ENCODE results near the gene AMZ2.
"Not testable (repeated sequence)": the region's sequence is repeated elsewhere in the genome, so short reads cannot be mapped to it uniquely, and the experiment has no call there.

AMZ2 gene

GRCh38 chr17:68247445-68248198 lies at the start of gene AMZ2:
AMZ2 (plus strand) TSS chr17:68248043; CDS start chr17:68250188, 2,145 bp downstream.
- DNase-seq (ENCODE audit: low read depth in 2 of 2): peak; percentile 94

DNA sequence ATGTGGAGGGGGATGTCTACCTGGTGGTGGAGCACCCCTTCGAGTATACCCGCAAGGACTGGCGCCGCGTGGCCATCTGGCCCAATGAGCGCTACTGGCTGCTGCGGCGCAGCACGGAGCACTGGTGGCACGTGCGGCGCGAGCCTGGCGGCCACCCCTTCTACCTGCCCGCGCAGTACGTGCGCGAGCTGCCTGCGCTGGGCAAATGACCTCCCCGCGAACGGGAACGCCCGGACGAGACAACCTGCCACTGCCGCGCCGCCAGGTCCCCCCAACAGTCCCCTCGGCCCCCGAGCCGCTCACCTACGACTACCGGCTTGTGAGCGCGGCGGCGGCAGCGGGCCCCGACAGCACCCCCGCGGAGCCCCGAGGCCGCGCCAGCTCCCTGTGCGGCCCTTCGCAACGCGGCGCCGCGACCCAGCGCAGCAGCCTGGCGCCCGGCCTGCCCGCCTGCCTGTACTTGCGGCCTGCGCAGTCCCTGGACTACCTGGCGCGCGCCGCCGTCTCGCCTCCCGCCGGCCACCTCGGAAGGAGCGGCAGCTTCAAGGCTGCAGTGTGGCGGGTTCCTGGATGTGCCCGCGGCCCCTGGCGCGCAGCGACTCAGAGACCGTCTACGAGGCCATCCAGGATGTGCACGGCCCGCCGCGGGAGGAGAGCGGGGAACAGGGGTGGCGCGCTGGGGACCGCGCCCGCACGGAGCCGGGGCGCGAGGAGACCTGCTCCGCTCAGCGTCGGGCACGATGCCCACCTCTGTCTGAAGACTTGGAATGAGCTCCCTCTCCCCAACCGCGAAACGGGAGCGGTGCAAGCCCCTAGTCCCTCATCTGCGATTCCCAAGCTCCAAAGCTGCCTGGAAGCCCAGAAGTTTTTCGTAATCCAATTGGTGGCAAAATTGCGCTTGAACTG lies 48.7 kb upstream of the AMZ2 start:
- DNase-seq (ENCODE audit: low read depth in 2 of 2): no peak

DNA sequence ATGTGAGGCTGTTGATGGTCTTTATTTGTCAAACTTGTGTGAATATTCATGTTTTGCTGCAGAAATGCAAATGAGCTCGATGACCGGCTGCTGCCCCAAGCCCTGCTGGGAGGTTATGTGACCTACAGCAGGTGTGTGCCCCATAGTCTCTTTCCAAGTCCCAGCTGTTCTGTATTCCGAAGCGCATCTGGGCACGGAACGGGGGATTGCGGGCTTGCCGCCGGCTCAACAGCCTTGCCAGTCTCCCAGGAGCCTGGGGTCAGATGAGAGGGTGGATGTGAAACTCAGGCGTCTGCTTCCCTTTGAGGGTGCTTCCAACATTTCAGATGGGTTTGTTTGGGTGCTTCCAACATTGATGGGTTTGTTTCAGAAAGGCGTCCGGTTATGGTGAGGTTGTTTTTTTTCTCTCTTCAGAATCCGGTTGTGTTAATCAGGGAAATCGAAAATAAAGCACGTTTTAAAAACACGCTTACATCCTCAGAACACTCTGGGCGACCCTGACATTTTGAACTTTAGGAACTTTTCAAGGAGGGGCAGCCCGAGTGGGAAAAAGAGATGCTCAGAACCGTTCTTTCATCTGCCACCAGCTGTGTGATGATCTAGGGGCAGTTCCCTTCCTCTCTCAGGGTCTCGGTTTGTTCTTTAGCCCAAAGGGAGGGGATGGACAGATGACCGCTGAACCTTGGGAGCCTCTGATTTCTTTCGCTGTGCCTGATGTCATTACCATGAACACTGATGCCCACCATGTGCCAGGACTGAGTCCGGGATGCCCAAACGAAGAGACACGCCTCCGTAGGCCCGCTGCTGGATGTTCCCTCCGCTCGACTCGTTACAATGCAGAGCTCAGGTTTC lies 47.8 kb upstream of the AMZ2 start:
- DNase-seq (ENCODE audit: low read depth in 2 of 2): no peak

DNA sequence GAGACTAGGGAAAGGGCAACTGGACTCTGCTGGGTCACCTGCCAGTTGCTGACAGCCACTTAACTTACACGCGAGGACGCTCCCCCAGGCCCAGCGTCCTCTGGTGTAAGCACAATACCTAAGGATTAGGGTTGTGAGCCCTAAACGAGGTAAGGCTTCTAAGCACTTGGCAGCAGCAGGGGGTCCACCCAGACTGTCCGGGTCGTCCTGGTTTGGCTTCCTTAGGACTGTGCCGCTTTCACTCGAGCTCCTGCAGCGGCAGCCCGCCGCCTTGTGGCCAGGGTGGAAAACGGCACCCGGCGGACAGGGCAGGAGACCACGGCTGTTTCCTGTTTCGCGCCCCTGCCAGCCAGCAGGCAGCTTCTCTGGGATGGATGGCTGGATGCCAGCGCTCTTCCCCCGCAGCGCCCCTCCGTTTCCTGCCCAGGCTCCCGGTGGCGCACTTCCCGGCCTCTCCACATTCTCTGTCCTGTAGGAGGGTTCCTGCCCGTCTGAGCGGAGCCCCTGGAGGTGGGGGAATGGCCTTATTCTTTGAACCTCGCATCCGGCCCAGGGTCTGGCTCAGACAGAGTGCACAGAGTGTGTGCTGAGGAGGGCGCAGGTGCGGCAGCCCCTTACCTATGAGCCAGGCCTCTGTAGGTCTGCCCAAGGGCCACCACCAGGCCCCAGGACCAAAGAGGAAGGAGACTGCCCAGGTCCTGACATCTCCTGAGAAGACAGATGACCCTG lies 47.0 kb upstream of the AMZ2 start:
- DNase-seq (ENCODE audit: low read depth in 2 of 2): peak in 1 of 2 experiments; percentile 75

DNA sequence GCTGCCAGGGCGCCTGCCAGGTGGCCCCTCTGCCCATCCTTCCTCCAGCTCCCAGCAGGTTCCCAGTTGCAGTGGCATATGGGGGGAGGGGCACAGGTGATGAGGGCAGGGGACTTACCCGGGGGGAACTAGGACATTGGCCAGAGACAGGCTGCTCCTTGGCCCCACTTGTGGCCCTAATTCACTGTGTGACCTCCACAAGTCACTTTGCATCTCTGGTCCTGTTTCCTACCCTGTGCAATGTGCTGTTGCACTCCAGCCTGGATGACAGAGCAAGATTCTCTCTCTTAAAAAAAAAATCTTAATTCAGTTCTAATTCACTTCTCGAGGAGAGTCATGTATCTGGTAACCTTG lies 46.4 kb upstream of the AMZ2 start:
- DNase-seq (ENCODE audit: low read depth in 2 of 2): not testable (repeated sequence)

GRCh38 chr17:68202321-68202720 lies 45.5 kb upstream of the AMZ2 start:
- not testable (repeated sequence) for DNase-seq (ENCODE audit: low read depth in 2 of 2)

DNA sequence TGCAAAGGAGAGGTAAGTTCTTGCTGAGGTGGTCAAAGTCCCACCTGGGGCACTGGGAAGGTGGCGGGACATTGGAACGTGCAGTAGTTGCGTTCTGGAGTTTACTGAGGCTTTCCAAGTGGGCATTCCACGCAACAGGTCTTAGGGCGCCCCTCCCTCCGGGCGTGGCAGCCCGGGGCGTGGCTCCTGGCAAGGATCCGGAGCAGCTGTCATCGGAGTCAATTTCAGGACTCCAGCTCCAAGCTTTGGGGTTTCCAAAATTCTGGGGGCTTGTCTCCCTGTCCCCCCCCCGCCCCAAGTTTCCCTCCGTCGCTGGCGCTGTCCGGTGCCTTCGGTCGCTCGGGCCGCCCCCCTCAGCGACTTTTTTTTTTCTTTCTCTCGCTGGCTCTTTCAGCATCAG lies 43.1 kb upstream of the AMZ2 start:
- no peak for DNase-seq (ENCODE audit: low read depth in 2 of 2)

GRCh38 chr17:68205251-68205807 lies 42.5 kb upstream of the AMZ2 start:
- DNase-seq (ENCODE audit: low read depth in 2 of 2): peak; percentile 79 to 91

DNA sequence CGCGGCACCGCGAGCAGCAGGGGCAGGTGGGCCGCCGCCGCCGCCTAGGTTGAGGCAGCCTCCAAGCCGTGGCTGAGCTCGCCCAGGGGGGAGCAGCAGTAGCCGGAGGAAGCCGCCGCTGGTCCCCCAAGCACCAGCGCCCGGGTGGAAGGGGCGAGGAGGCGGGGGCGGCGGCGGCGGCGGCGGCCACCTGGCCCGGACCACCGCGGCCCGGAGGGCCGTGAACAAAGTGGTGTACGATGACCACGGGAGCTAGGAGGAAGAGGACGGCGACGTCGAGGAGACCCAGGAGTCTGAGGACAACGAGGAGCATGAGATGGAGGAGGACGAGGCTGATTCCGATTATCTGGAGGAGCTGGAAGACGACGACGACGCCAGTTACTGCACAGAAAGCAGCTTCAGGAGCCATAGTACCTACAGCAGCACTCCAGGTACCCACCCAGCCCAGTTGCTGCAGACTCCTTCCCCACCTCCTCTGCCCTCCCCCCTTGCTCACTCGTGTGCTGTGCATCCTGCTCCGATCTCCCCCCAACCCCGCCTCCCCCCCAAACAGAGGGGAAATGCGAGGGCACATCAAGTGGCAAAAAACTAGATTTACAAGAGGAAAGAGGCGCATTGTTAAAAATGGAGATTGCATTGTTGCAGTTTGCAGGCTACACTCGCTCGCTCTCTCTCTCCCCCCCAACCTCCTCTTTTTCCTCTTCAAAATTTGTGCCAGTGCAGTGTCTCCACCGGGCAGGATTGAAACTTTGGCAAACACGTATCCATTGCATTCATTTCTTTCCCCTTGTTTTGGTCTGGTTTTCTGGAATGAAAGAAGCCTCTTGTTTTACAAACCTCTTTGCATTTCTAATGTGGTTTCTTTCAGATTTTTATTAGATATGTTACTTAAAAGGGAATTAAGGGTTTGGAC lies 41.8 kb upstream of the AMZ2 start:
- DNase-seq (ENCODE audit: low read depth in 2 of 2): no peak

- no peak for DNase-seq (ENCODE audit: low read depth in 2 of 2)
Measured at GRCh38 chr17:68207651-68208253, 40.1 kb upstream of the AMZ2 start.

GRCh38 chr17:68208651-68209050 lies 39.2 kb upstream of the AMZ2 start:
- DNase-seq (ENCODE audit: low read depth in 2 of 2): not testable (repeated sequence)

DNA sequence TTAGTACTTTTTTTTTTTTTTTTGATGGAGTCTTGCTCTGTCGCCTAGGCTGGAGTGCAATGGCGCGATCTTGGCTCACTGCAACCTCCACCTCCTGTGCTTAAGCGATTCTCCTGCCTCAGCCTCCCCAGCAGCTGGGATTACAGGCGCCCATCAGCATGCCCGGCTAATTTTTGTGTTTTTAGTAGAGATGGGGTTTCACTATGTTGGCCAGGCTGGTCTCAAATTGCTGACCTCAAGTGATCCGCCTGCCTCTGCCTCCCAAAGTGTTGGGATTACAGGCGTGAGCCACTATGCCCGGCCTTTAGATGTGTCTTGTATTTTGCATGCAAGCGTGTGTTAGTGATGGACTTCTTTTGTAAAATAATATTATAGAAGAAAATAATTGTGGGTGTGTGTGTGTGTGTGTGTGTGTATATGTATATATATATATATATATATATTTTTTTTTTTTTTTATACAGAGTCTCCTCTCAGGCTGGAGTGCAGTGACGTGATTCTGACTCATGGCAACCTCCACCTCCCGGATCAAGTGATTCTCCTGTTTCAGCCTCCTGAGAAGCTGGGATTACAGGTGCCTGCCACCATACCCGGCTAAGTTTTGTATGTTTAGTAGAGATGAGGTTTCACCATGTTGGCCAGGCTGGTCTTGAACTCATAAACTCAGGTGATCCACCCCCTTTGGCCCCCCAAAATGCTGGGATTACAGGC lies 38.5 kb upstream of the AMZ2 start:
- not testable (repeated sequence) for DNase-seq (ENCODE audit: low read depth in 2 of 2)

DNA sequence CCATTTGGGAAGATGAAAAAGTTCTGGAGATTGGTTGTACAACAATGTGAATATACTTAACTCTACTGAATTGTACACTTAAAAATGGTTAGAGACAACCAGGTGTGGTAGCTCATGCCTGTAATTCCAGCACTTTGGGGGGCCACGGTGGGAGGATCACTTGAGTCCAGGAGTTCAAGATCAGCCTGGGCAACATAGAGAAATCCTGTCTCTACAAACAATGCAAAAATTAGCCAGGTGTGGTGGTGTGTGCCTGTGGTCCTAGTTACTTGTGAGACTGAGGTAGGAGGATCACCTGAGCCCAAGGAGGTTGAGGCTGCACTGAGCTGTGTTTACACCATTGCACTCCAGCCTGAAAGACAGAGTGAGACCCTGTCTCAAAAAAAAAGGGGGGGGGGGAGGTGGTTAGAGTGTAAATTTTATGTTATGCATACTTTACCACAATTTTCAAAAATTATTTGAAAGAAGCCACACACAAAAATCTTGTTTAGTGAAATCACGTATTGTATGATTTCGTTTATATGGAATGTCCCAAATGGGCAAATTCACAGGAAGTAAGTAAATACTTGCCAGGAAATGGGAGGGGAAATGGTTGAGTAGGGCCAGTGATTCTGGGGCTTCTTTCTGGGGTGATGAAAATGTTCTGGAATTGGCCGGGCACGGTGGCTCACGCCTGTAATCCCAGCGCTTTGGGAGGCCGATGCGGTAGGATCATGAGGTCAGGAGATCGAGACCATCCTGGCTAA lies 37.1 kb upstream of the AMZ2 start:
- DNase-seq (ENCODE audit: low read depth in 2 of 2): no peak

DNA sequence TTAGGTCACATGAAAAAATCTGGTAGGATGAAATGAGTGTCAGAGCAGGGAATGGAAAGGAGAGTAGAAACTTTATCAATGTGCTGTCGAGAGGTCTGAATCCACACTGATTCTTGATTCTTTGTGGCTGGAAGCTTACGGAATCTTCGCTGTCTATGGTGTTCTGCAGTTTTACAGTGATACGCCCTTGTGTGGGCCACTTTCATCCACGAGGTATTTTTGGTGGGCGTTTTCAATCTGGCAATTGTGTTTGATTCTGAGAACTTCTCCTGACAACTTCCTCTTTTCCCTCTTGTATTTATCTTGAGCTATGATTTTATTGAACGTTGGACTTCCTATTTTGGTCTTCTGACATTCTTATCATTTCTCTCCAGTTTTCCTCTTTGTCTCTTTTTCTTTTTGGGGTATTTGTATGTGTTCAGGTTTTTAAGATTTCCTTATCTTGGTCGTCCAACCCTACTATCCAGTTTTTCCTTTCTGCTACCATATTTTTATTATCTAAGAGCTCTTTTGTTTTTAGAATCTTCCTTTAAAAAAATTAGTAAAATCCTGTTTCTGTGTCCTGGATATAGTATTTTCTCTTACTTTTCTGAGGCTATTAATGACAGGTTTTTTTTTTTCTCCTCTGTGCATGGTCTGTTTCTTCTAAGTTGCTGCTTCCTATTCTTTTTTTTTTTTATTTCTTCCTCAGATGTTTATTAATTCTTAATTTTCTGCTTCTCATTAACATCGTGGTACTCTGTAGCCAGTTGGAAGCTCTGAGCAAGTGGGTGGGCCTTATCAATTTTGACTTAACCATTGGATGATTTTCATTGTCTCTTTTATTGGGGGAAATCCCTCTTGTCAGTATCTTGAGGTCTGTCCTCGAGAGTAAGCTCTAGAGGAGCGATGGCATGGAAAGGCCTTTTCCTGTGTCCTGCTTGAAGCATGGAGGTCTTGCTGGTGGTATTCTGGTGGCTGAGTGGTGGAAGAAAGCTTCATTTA lies 34.1 kb upstream of the AMZ2 start:
- not testable (repeated sequence) for DNase-seq (ENCODE audit: low read depth in 2 of 2)

GRCh38 chr17:68215453-68215852 lies 32.4 kb upstream of the AMZ2 start:
- not testable (repeated sequence) for DNase-seq (ENCODE audit: low read depth in 2 of 2)

DNA sequence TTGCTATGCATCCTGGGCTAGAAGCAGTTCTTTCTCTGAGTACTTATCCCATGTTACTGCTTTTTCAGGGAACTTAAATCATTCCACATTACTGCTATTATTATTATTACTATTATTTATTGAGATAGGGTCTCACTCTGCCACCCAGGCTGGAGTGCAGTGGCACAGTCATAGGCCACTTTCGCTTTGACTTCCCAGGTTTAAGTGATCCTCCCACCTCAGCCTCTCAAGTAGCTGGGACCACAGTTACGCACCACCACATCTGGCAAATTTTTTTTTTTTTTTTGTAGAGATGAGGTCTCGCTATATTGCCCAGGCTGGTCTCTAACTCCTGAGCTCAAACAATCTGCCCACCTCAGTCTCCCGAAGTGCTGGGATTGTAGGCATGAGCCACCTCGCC lies 28.4 kb upstream of the AMZ2 start:
- not testable (repeated sequence) for DNase-seq (ENCODE audit: low read depth in 2 of 2)

DNA sequence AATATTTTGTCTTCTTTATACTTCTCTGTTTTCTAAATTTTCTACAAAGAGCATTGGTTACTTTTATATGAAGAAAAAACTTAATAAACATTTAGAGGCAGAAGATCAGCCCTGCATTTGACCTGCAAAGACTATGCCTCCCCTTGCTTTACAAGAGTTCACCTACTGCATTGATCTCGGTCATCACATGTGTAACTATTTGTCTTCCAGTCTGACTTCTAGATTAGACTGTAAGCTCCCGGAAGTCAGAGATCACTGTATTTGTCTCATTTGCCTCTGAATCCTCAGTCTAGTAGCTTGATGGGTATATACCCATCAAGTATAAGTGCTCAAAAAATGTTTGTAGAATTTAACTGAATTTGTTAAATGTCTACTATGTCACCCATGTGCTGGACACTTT lies 27.7 kb upstream of the AMZ2 start:
- not testable (repeated sequence) for DNase-seq (ENCODE audit: low read depth in 2 of 2)

All from stimulated activated CD4-positive, alpha-beta T cell treated with anti-CD3 and anti-CD28 coated beads, Interleukin-12 subunit alpha, Interleukin-12 subunit beta, amount 100 ng/mL, for 24 hours (primary cell).